Measurements from ENCODE around the gene PDE4A.

GRCh38 chr19:10430505-10431253, 10.3 kb downstream of the PDE4A start:
- TF ChIP-seq, protein P1, sequence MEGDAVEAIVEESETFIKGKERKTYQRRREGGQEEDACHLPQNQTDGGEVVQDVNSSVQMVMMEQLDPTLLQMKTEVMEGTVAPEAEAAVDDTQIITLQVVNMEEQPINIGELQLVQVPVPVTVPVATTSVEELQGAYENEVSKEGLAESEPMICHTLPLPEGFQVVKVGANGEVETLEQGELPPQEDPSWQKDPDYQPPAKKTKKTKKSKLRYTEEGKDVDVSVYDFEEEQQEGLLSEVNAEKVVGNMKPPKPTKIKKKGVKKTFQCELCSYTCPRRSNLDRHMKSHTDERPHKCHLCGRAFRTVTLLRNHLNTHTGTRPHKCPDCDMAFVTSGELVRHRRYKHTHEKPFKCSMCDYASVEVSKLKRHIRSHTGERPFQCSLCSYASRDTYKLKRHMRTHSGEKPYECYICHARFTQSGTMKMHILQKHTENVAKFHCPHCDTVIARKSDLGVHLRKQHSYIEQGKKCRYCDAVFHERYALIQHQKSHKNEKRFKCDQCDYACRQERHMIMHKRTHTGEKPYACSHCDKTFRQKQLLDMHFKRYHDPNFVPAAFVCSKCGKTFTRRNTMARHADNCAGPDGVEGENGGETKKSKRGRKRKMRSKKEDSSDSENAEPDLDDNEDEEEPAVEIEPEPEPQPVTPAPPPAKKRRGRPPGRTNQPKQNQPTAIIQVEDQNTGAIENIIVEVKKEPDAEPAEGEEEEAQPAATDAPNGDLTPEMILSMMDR (conservative IDR thresholded peaks at IDR 0.05; ENCODE audit: low read depth, low read length): no peak
- no peak for TF ChIP-seq EZH2 (IDR thresholded peaks at IDR 0.05; ENCODE audit: low read length, unreplicated experiment)
- TF ChIP-seq EZH2phosphoT487 (IDR thresholded peaks at IDR 0.05; ENCODE audit: borderline replicate concordance, low read length): no peak
